ENCODE data around the gene PLCH1. TPM values are rescaled to one million over a fixed set of nuclear protein-coding genes. Genes with fewer than 3 reads are reported as not detected.

PLCH1 gene
- total and polyA plus RNA-seq, 4 experiments from 2014 or later = 0.02 TPM; not detected in 3

- CTCF ChIA-PET (ENCODE audit: partially characterized antibody) = no interaction called here
- H3K4me3 Mint-ChIP-seq = no peak overlapping the region
Measured at GRCh38 chr3:155549087-155549486, 195.8 kb downstream of the PLCH1 start.

GRCh38 chr3:155548195-155548594, 196.7 kb downstream of the PLCH1 start:
- ChIA-PET CTCF (ENCODE audit: partially characterized antibody) (no interaction called here), POLR2A (ENCODE audit: partially characterized antibody) (no interaction called here)
- Histone ChIP-seq H3K27me3 (ENCODE audit: insufficient read depth, low read length) (no peaks in the 10 kb centered on the region), H3K4me1 (ENCODE audit: insufficient read depth, low read length) (no peaks in the 10 kb centered on the region), H3K36me3 (ENCODE audit: insufficient read depth, low read length) (no peaks in the 10 kb centered on the region), H3K9me3 (ENCODE audit: control insufficient read depth in 1 of 2, low read length in 2 of 2) (no peaks in the 10 kb centered on the region), H3K4me3 (ENCODE audit: low read length in 2 of 2) (no peak overlapping the region), H3K27ac (ENCODE audit: low read depth, low read length) (no peak overlapping the region)
- Mint-ChIP-seq H3K4me1 (no peaks in the 10 kb centered on the region), H3K9me3 (peaks cover 0 to 3% (median 0%) of the 10 kb centered on the region in 8 donors), H3K36me3 (no peaks in the 10 kb centered on the region), H3K27me3 (peaks cover 0 to 3% of the 10 kb centered on the region in 2 donors), H3K4me3 (no peak overlapping the region), H3K27ac (no peak overlapping the region)
- no peak for DNase-seq
- intact Hi-C loops (cut with micrococcal nuclease) = no loop called here

More at GRCh38 chr3:155549087-155549486, 195.8 kb downstream of the PLCH1 start:
- Histone ChIP-seq H3K4me1 (ENCODE audit: insufficient read depth, low read length) (no peaks in the 10 kb centered on the region), H3K27ac (ENCODE audit: low read depth, low read length) (no peak overlapping the region), H3K9me3 (ENCODE audit: control insufficient read depth in 1 of 2, low read length in 2 of 2) (no peaks in the 10 kb centered on the region), H3K27me3 (ENCODE audit: insufficient read depth, low read length) (no peaks in the 10 kb centered on the region), H3K36me3 (ENCODE audit: insufficient read depth, low read length) (no peaks in the 10 kb centered on the region), H3K4me3 (ENCODE audit: low read length in 2 of 2) (no peak overlapping the region)
- H3K27ac Mint-ChIP-seq = no peak overlapping the region
- DNase-seq = no peak
- no peaks in the 10 kb centered on the region for H3K36me3 Mint-ChIP-seq
- H3K4me1 Mint-ChIP-seq = peaks cover 0 to 4% (median under 1%) of the 10 kb centered on the region in 4 donors
- no peaks in the 10 kb centered on the region for H3K9me3 Mint-ChIP-seq
- intact Hi-C loops (cut with micrococcal nuclease) = no loop called here
- POLR2A ChIA-PET (ENCODE audit: partially characterized antibody) = no interaction called here
- peaks cover 0 to 3% of the 10 kb centered on the region in 2 donors for H3K27me3 Mint-ChIP-seq

- CTCF ChIA-PET (ENCODE audit: partially characterized antibody) = no interaction called here
Measured at GRCh38 chr3:155535098-155535497, 209.8 kb downstream of the PLCH1 start.

GRCh38 chr3:155528579-155528978, 216.3 kb downstream of the PLCH1 start:
- intact Hi-C loops (cut with micrococcal nuclease) = no loop called here
- Histone ChIP-seq H3K4me3 (ENCODE audit: low read length in 2 of 2) (no peak overlapping the region), H3K9me3 (ENCODE audit: control insufficient read depth in 1 of 2, low read length in 2 of 2) (no peaks in the 10 kb centered on the region), H3K27me3 (ENCODE audit: insufficient read depth, low read length) (no peaks in the 10 kb centered on the region), H3K27ac (ENCODE audit: low read depth, low read length) (no peak overlapping the region), H3K4me1 (ENCODE audit: insufficient read depth, low read length) (no peaks in the 10 kb centered on the region), H3K36me3 (ENCODE audit: insufficient read depth, low read length) (no peaks in the 10 kb centered on the region)
- no peak for DNase-seq
- H3K27me3 Mint-ChIP-seq = peaks cover 0 to 3% of the 10 kb centered on the region in 2 donors
- H3K4me3 Mint-ChIP-seq = no peak overlapping the region
- H3K27ac Mint-ChIP-seq = no peak overlapping the region
- no peaks in the 10 kb centered on the region for H3K36me3 Mint-ChIP-seq
- H3K9me3 Mint-ChIP-seq = peaks cover 0 to 9% (median 5%) of the 10 kb centered on the region in 8 donors
- H3K4me1 Mint-ChIP-seq = no peaks in the 10 kb centered on the region
- ChIA-PET CTCF (ENCODE audit: partially characterized antibody) (no interaction called here), POLR2A (ENCODE audit: partially characterized antibody) (no interaction called here)

More at GRCh38 chr3:155535098-155535497, 209.8 kb downstream of the PLCH1 start:
- H3K4me3 ChIP-seq (ENCODE audit: low read length in 2 of 2) = no peak overlapping the region
- POLR2A ChIA-PET (ENCODE audit: partially characterized antibody) = no interaction called here
- H3K27me3 Mint-ChIP-seq = peaks cover 0 to 7% of the 10 kb centered on the region in 2 donors
- H3K36me3 Mint-ChIP-seq = no peaks in the 10 kb centered on the region
- no peaks in the 10 kb centered on the region for H3K27me3 ChIP-seq (ENCODE audit: insufficient read depth, low read length)
- no peaks in the 10 kb centered on the region for H3K4me1 ChIP-seq (ENCODE audit: insufficient read depth, low read length)
- intact Hi-C loops (cut with micrococcal nuclease) = no loop called here
- no peaks in the 10 kb centered on the region for H3K36me3 ChIP-seq (ENCODE audit: insufficient read depth, low read length)
- H3K4me1 Mint-ChIP-seq = no peaks in the 10 kb centered on the region
- no peaks in the 10 kb centered on the region for H3K9me3 ChIP-seq (ENCODE audit: control insufficient read depth in 1 of 2, low read length in 2 of 2)
- peak overlapping the region in 1 of 7 donors; percentile 32 for H3K27ac Mint-ChIP-seq
- no peak for DNase-seq
- no peak overlapping the region for H3K4me3 Mint-ChIP-seq
- H3K9me3 Mint-ChIP-seq = peaks cover 2 to 22% (median 17%) of the 10 kb centered on the region in 8 donors
- H3K27ac ChIP-seq (ENCODE audit: low read depth, low read length) = no peak overlapping the region

GRCh38 chr3:155525324-155525833, 219.5 kb downstream of the PLCH1 start:
- ChIA-PET POLR2A (ENCODE audit: partially characterized antibody) (no interaction called here), CTCF (ENCODE audit: partially characterized antibody) (no interaction called here)
- no peaks in the 10 kb centered on the region for H3K27me3 ChIP-seq (ENCODE audit: insufficient read depth, low read length)
- H3K4me1 Mint-ChIP-seq = no peaks in the 10 kb centered on the region
- H3K4me1 ChIP-seq (ENCODE audit: insufficient read depth, low read length) = no peaks in the 10 kb centered on the region
- no peaks in the 10 kb centered on the region for H3K9me3 ChIP-seq (ENCODE audit: control insufficient read depth in 1 of 2, low read length in 2 of 2)
- no peak overlapping the region for H3K27ac Mint-ChIP-seq
- H3K9me3 Mint-ChIP-seq = peaks cover 0 to 3% (median 0%) of the 10 kb centered on the region in 8 donors
- H3K4me3 ChIP-seq (ENCODE audit: low read length in 2 of 2) = no peak overlapping the region
- no peaks in the 10 kb centered on the region for H3K27me3 Mint-ChIP-seq
- no peaks in the 10 kb centered on the region for H3K36me3 ChIP-seq (ENCODE audit: insufficient read depth, low read length)
- DNase-seq = no peak
- no peak overlapping the region for H3K27ac ChIP-seq (ENCODE audit: low read depth, low read length)
- no peaks in the 10 kb centered on the region for H3K36me3 Mint-ChIP-seq
- no peak overlapping the region for H3K4me3 Mint-ChIP-seq
- intact Hi-C loops (cut with micrococcal nuclease) = no loop called here

GRCh38 chr3:155520463-155520862, 224.4 kb downstream of the PLCH1 start:
- no peak overlapping the region for H3K27ac ChIP-seq (ENCODE audit: low read depth, low read length)
- H3K27me3 ChIP-seq (ENCODE audit: insufficient read depth, low read length) = no peaks in the 10 kb centered on the region
- intact Hi-C loops (cut with micrococcal nuclease) = no loop called here
- Mint-ChIP-seq H3K4me3 (no peak overlapping the region), H3K9me3 (peaks cover 0 to 4% (median 0%) of the 10 kb centered on the region in 8 donors), H3K4me1 (no peaks in the 10 kb centered on the region), H3K27me3 (no peaks in the 10 kb centered on the region), H3K27ac (no peak overlapping the region), H3K36me3 (no peaks in the 10 kb centered on the region)
- no peaks in the 10 kb centered on the region for H3K36me3 ChIP-seq (ENCODE audit: insufficient read depth, low read length)
- no peaks in the 10 kb centered on the region for H3K9me3 ChIP-seq (ENCODE audit: control insufficient read depth in 1 of 2, low read length in 2 of 2)
- POLR2A ChIA-PET (ENCODE audit: partially characterized antibody) = no interaction called here
- H3K4me3 ChIP-seq (ENCODE audit: low read length in 2 of 2) = no peak overlapping the region
- DNase-seq = no peak
- CTCF ChIA-PET (ENCODE audit: partially characterized antibody) = no interaction called here
- no peaks in the 10 kb centered on the region for H3K4me1 ChIP-seq (ENCODE audit: insufficient read depth, low read length)

GRCh38 chr3:155519078-155519477, 225.8 kb downstream of the PLCH1 start:
- Mint-ChIP-seq H3K4me3 (no peak overlapping the region), H3K27ac (no peak overlapping the region), H3K27me3 (no peaks in the 10 kb centered on the region), H3K4me1 (no peaks in the 10 kb centered on the region), H3K9me3 (peaks cover 0 to 4% (median 0%) of the 10 kb centered on the region in 8 donors), H3K36me3 (no peaks in the 10 kb centered on the region)
- no peak for DNase-seq
- Histone ChIP-seq H3K4me1 (ENCODE audit: insufficient read depth, low read length) (no peaks in the 10 kb centered on the region), H3K36me3 (ENCODE audit: insufficient read depth, low read length) (no peaks in the 10 kb centered on the region), H3K4me3 (ENCODE audit: low read length in 2 of 2) (no peak overlapping the region), H3K27me3 (ENCODE audit: insufficient read depth, low read length) (no peaks in the 10 kb centered on the region), H3K9me3 (ENCODE audit: control insufficient read depth in 1 of 2, low read length in 2 of 2) (no peaks in the 10 kb centered on the region), H3K27ac (ENCODE audit: low read depth, low read length) (no peak overlapping the region)
- ChIA-PET CTCF (ENCODE audit: partially characterized antibody) (no interaction called here), POLR2A (ENCODE audit: partially characterized antibody) (interaction anchor here (0.6 kb wide), 1 partner anchor 269 kb away, joined by 3 read pairs; no protein-coding TSS in a partner anchor)
- intact Hi-C loops (cut with micrococcal nuclease) = no loop called here

GRCh38 chr3:155517903-155518302, 227.0 kb downstream of the PLCH1 start:
- Histone ChIP-seq H3K4me1 (ENCODE audit: insufficient read depth, low read length) (no peaks in the 10 kb centered on the region), H3K27me3 (ENCODE audit: insufficient read depth, low read length) (no peaks in the 10 kb centered on the region), H3K36me3 (ENCODE audit: insufficient read depth, low read length) (no peaks in the 10 kb centered on the region), H3K27ac (ENCODE audit: low read depth, low read length) (no peak overlapping the region), H3K9me3 (ENCODE audit: control insufficient read depth in 1 of 2, low read length in 2 of 2) (no peaks in the 10 kb centered on the region), H3K4me3 (ENCODE audit: low read length in 2 of 2) (no peak overlapping the region)
- H3K27ac Mint-ChIP-seq = no peak overlapping the region
- H3K27me3 Mint-ChIP-seq = no peaks in the 10 kb centered on the region
- H3K4me3 Mint-ChIP-seq = no peak overlapping the region
- H3K36me3 Mint-ChIP-seq = no peaks in the 10 kb centered on the region
- ChIA-PET CTCF (ENCODE audit: partially characterized antibody) (no interaction called here), POLR2A (ENCODE audit: partially characterized antibody) (no interaction called here)
- H3K4me1 Mint-ChIP-seq = no peaks in the 10 kb centered on the region
- H3K9me3 Mint-ChIP-seq = peaks cover 0 to 6% (median 1%) of the 10 kb centered on the region in 8 donors
- intact Hi-C loops (cut with micrococcal nuclease) = no loop called here
- DNase-seq = no peak
